HUES6 (cell line): ENCODE results near the gene BLTP1.

ENCODE experiments used
- H3K27ac ChIP-seq: 2 replicates; pipeline ENCODE4 v1.7.0; 2013; ENCODE audit warnings: low read depth, mild to moderate bottlenecking, low read length, inconsistent platforms
- H3K27me3 ChIP-seq: 2 replicates; pipeline ENCODE4 v1.6.1; 2013; ENCODE audit warnings: low read length; ENCODE audit not compliant: control insufficient read depth, insufficient read depth
- H3K36me3 ChIP-seq: 2 replicates; pipeline ENCODE4 v1.6.1; 2013; ENCODE audit warnings: low read length; ENCODE audit not compliant: control insufficient read depth, insufficient read depth
- H3K4me1 ChIP-seq: 2 replicates; pipeline ENCODE4 v1.6.1; 2013; ENCODE audit warnings: low read length; ENCODE audit not compliant: control insufficient read depth, insufficient read depth
- H3K4me3 ChIP-seq: 2 replicates; pipeline ENCODE4 v1.5.1; 2013; ENCODE audit warnings: low read depth, low read length
- H3K9ac ChIP-seq: one replicate; pipeline ENCODE4 v1.6.1; 2013; ENCODE audit warnings: mild to moderate bottlenecking, low read length
- H3K9me3 ChIP-seq: 2 replicates; pipeline ENCODE4 v1.6.1; 2013; ENCODE audit warnings: low read depth, low read length; ENCODE audit not compliant: control insufficient read depth, insufficient read depth

BLTP1 gene

GRCh38 chr4:122167369-122167768, 15.2 kb downstream of the BLTP1 start:
- Histone ChIP-seq H3K4me1 (no peaks in the 10 kb centered on the region), H3K4me3 (no peak overlapping the region), H3K9ac (no peak overlapping the region)

GRCh38 chr4:122170775-122171174, 18.6 kb downstream of the BLTP1 start:
- Histone ChIP-seq H3K4me1 (no peaks in the 10 kb centered on the region), H3K27ac (no peak overlapping the region), H3K36me3 (peaks cover 4% of the 10 kb centered on the region), H3K9ac (no peak overlapping the region), H3K27me3 (no peaks in the 10 kb centered on the region), H3K4me3 (no peak overlapping the region), H3K9me3 (no peaks in the 10 kb centered on the region)

More at GRCh38 chr4:122167369-122167768, 15.2 kb downstream of the BLTP1 start:
- Histone ChIP-seq H3K36me3 (no peaks in the 10 kb centered on the region), H3K27me3 (no peaks in the 10 kb centered on the region), H3K9me3 (no peaks in the 10 kb centered on the region), H3K27ac (no peak overlapping the region)

GRCh38 chr4:122171323-122171722, 19.2 kb downstream of the BLTP1 start:
- Histone ChIP-seq H3K36me3 (peaks cover 5% of the 10 kb centered on the region), H3K27me3 (no peaks in the 10 kb centered on the region), H3K9ac (no peak overlapping the region), H3K4me3 (no peak overlapping the region), H3K27ac (no peak overlapping the region), H3K4me1 (no peaks in the 10 kb centered on the region), H3K9me3 (no peaks in the 10 kb centered on the region)

- Histone ChIP-seq H3K4me1 (no peaks in the 10 kb centered on the region), H3K4me3 (no peak overlapping the region), H3K9me3 (no peaks in the 10 kb centered on the region), H3K9ac (no peak overlapping the region), H3K27ac (no peak overlapping the region), H3K36me3 (peaks cover 13% of the 10 kb centered on the region), H3K27me3 (no peaks in the 10 kb centered on the region)
Observed at GRCh38 chr4:122172266-122172665, 20.1 kb downstream of the BLTP1 start.

- Histone ChIP-seq H3K9me3 (no peaks in the 10 kb centered on the region), H3K4me3 (no peak overlapping the region), H3K9ac (no peak overlapping the region), H3K4me1 (no peaks in the 10 kb centered on the region), H3K27ac (no peak overlapping the region), H3K27me3 (no peaks in the 10 kb centered on the region), H3K36me3 (peaks cover 37% of the 10 kb centered on the region)
Observed at GRCh38 chr4:122178961-122179360, 26.8 kb downstream of the BLTP1 start.

GRCh38 chr4:122195718-122196117, 43.6 kb downstream of the BLTP1 start:
- H3K27ac ChIP-seq, result no peak overlapping the region
- no peak overlapping the region for H3K9ac ChIP-seq
- no peak overlapping the region for H3K4me3 ChIP-seq
- H3K36me3 ChIP-seq, result peaks cover 30% of the 10 kb centered on the region
- no peaks in the 10 kb centered on the region for H3K27me3 ChIP-seq
- no peaks in the 10 kb centered on the region for H3K4me1 ChIP-seq
- H3K9me3 ChIP-seq, result no peaks in the 10 kb centered on the region
